DMS 273 treated with DMSO at 0.1 percent for 48 hours (cell line): Measurements from ENCODE around the gene LDB3.

Experiments used
- DNase-seq: peaks from one replicate; lab custom pipeline; 2025; lab: John Stamatoyannopoulos, UW

The LDB3 gene

DNA sequence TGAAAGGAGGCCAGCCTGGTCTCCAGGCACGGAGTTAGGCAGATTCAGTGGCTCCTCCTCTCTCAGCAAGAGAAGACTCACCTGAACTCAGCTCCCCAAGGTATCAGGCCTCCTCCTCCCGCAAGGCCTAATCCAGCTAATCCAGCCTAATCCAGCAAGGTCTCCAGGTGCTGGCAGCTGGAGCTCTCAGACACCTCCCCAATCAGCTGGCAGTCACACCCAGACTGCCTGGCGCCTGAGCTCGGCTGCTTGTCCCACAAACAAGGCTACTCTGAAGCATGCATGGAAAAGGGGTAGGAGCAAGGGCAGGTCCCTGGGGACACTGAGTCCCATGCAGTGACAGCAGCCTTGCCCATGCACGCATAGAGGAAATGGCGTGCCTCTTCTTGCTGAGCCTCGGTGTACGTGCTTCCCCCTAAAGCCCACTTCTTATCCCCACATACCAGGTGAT lies 17.3 kb upstream of the LDB3 start:
- DNase-seq: no peak

DNA sequence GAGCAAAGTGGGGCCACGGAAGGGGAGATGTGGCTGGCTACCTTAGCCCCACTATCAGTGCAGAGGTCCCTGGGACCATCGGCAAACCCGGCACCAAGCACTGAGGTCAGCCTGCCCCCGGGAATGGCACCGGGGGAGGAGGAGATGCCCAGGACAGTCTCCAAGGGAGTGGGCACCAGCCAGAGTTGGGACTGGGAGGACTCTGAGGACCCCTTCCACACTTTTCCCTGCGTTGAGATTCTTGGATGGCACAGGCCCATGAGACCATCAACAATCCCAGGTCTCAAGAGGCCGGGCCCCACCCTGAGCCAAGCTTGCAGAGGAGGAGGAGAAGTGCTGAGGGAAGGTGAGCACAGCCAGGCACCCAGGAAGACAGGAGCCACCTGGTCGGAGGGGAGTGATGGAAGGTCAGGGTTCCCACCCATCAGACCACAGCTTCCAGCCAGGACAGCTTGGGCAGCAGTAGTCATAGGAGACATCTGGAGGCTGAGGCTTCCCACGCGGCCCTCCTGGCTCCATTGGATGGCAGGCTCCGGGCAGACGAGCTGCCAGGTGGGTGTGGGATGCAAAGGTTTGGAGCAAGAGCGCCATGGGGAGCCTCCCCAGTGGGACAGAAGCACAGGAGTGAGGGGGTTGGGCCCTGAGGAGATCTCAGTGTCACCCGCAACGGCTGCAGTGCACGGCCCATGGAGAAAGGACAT lies 16.5 kb upstream of the LDB3 start:
- no peak for DNase-seq

- no peak for DNase-seq
These were observed 15.7 kb upstream of the LDB3 start for GRCh38 chr10:86652361-86653202.

DNA sequence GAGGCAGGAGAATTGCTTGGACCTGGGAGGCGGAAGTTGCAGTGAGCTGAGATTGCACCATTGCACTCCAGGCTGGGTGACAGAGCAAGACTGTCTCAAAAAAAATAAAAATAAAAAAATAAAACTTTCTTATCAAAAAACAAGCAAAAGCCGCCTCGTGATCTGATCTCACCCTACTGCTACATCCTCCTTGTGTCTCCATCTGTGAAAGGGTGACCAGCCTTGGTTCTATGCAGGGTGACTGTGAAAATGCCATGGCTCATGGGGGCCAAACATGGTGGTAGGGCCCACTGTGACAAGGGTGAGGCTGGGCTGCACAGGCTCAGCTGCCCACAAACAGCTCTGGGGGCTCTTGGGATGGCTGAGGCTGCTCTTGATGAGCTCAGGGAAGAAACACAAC lies 14.9 kb upstream of the LDB3 start:
- DNase-seq: no peak

DNA sequence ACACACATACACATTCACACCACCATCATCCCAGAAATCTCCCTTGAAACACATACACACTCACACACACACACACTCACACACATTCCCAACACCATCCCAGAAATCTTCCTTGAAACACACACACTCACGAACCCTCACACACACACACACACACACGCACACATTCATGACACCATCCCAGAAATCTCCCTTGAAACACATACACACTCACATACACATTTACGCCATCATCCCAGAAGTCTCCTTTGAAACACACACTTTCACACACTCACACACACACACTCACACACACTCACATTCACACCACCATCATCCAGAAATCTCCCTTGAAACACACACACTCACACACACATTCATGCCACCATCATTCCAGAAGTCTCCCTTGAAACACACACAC lies 14.3 kb upstream of the LDB3 start:
- DNase-seq: no peak

GRCh38 chr10:86654411-86655172 lies 13.7 kb upstream of the LDB3 start, which contains the start of gene OPN4:
Gene OPN4, plus strand, starts transcription at chr10:86654547. Its CDS starts 237 bp downstream, at chr10:86654784.
- DNase-seq: no peak

- DNase-seq: no peak
These were observed 13.2 kb upstream of the LDB3 start for GRCh38 chr10:86655173-86655540.

DNA sequence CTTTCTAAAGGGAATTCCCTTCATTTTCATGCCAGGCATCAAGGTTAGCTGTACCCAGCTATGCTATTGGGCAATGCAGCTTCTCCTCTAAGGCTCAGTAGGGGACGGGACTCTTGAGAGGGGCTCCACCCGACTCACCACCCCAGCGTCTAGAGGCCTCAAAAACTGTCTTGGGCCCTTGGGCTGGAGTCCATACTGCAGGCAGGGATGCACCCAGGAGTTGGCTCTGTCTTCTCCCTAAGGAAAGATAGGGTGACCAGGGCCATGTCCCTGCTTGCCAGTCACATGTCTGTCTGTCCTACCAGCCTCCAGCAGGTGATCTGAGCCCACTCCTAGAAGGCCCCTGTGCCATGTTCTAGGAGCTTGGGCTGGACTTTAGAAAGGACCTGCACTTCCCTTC lies 12.7 kb upstream of the LDB3 start:
- no peak for DNase-seq

DNA sequence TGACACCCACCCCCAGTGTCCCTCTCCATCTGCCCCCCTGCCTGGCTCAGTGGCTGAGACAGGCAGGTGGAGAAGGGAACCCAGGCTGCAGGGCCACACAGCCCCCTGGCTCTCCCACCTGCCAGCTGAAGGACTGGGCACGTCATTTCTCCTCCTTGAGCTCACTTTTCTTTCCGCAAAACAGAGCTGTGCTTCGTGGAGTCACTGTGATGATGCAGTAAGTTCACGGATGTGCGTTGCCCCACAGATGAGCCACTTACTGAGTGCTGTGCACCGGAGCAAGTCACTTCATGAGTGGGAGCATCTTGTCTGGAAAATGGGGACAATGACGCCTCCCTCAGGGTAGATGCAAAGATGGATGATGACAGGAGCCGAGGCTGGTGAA lies 11.3 kb upstream of the LDB3 start:
- no peak for DNase-seq

- DNase-seq: no peak
These were observed 10.8 kb upstream of the LDB3 start for GRCh38 chr10:86657396-86658011.

GRCh38 chr10:86658261-86658741 lies 10.0 kb upstream of the LDB3 start:
- DNase-seq: no peak

DNA sequence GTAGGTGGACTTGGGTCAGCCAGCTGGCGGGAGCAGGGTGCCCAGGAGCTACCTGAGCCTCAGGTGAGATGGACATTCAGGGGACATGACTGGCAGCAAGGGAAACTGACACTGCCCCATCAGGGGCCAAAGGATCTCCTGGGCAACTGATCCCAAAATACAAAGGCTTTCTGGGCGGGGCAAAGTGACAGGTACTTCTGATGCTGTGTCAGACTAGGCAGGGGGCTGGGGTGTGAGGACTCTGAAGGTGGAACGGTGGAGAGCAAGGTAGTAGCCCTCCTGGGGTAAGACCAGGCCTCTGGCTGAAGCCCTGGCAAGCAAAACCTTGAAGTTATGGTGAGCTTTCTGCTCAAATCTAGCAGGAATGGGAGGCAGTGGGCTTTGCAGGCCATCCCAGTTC lies 9.6 kb upstream of the LDB3 start:
- DNase-seq: no peak

- no peak for DNase-seq
These were observed 9.1 kb upstream of the LDB3 start for GRCh38 chr10:86659161-86659691.

DNA sequence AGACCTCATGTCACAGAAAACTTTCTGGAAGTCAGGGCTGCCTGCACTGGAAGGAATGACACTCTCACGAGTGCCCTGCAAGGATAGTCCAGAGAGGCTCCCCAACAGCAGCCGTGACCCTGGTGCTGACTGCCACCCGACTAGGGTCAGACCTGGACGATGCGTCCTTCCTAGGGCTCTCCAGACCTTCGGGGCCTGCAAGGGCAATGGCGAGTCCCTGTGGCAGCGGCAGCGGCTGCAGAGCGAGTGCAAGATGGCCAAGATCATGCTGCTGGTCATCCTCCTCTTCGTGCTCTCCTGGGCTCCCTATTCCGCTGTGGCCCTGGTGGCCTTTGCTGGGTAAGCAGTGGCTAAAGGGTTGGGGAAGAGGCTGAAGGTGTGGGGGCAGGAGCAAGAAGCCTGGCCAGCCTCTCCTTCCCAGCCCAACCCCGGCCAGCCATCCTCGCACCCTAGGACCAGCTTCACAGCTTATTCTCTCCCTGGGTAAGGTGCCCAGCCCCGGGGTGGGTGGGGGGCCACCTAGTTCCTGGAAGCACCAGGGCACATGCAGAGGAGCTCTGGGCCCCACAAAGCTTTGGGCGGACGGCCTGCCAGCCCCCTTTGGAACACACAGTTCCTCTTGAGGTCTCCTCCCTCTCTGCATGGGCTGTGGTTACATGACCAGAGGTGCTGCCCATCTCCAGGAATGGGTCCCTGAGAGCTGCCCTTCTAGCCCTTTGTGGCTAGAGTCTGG lies 8.4 kb upstream of the LDB3 start:
- no peak for DNase-seq

- DNase-seq: no peak
These were observed 6.9 kb upstream of the LDB3 start for GRCh38 chr10:86661161-86662025.

DNA sequence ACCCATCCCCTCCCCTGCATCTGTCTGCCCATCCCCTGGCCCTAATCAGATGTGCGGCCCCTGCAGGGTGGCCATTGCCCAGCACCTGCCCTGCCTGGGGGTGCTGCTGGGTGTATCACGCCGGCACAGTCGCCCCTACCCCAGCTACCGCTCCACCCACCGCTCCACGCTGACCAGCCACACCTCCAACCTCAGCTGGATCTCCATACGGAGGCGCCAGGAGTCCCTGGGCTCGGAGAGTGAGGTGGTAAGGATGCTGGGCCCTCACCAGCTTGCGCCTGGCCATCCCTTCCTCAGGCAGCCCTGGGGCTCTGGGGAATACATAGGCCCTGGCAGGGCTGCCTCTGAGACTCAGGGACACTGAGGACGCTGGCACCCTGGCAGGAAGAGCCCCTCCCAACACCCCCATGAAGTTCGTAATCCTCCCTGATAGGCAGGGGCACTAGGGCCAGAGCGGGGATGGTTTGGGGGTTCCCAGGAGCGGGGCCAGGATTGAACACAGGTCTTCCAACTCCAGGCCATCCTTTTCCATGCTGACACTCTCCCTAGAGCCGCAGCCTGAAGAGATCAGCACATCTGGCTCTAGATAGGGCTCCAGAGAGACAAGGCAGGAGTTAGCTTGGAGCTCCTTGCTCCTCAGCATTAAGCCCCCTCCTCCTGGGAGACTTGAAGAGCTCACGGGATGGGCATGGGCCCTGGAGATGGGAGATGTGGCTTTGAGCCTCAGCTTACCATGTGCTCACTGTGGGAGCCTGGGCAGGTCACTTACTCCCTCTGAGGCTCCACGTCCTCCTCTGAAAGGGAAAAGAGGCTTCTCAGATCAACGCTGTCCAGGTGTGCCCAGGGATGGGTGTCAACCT lies 5.9 kb upstream of the LDB3 start:
- no peak for DNase-seq

GRCh38 chr10:86663046-86663345 lies 5.3 kb upstream of the LDB3 start:
- DNase-seq: no peak

DNA sequence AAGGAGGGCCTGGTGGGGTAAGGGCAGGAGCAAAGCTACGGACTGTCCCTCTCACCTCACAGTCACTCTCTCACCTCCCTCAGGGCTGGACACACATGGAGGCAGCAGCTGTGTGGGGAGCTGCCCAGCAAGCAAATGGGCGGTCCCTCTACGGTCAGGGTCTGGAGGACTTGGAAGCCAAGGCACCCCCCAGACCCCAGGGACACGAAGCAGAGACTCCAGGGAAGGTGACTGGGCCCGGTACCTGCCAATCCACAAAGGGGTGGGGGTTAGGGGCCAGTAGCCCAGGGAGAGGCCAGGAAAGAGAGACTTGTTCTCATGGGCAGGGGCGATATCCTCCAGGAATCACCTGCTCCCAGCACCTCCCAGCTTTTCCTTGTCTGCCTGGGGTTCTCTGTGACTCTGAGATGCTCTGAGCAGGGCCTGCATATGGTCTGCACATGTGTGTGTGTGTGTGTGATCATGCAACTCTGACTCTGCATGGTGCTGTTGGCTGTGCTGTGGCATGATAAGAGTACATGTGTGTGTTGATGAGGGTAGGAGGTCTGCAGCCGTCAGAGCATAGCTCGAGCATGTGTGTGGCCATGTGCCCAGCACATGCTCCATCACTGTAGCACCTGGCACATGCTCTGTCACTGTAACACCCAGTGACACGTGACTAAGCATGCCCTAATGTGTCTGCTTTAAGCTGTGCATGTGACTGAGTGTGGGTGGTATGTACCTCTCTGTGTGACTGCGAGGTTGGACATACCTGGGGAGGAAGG lies 4.6 kb upstream of the LDB3 start:
- no peak for DNase-seq
